NB4 (cell line): Measurements from ENCODE around the gene DRC1.
"Not testable (repeated sequence)": the region's sequence is repeated elsewhere in the genome, so short reads cannot be mapped to it uniquely, and the experiment has no call there.

Source experiments
- DNase-seq: peaks from one replicate; pipeline ENCODE4 v3.0.0; 2010; ENCODE audit warnings: low read depth
- H3K4me3 ChIP-seq: one replicate; pipeline ENCODE4 v1.5.1; 2011; ENCODE audit warnings: mild to moderate bottlenecking, low read depth, low read length, moderate library complexity
- CTCF ChIP-seq: IDR thresholded peaks from one replicate; pipeline ENCODE4 v1.5.1; 2012; ENCODE audit warnings: low read depth, low read length
- MAX ChIP-seq: IDR thresholded peaks from 2 replicates; pipeline ENCODE4 v1.6.1; 2011; ENCODE audit warnings: low read depth, low read length
- MYC ChIP-seq: IDR thresholded peaks from 2 replicates; pipeline ENCODE4 v1.6.1; 2011; ENCODE audit warnings: low read depth, low read length
- POLR2A ChIP-seq: IDR thresholded peaks from 2 replicates; pipeline ENCODE4 v1.6.1; 2011; ENCODE audit warnings: mild to moderate bottlenecking; ENCODE audit not compliant: insufficient read length; ENCODE audit errors: extremely low read depth

The DRC1 gene

GRCh38 chr2:26359886-26360473, 41.7 kb upstream of the DRC1 start:
- TF ChIP-seq MAX (no peak), CTCF (no peak), MYC (no peak), POLR2A (no peak)
- no peak overlapping the region for H3K4me3 ChIP-seq
- no peak for DNase-seq

GRCh38 chr2:26363323-26363722, 38.4 kb upstream of the DRC1 start:
- TF ChIP-seq CTCF (no peak), POLR2A (no peak), MYC (no peak), MAX (no peak)
- no peak for DNase-seq

GRCh38 chr2:26363958-26364357, 37.8 kb upstream of the DRC1 start:
- DNase-seq = no peak
- no peak overlapping the region for H3K4me3 ChIP-seq
- TF ChIP-seq MAX (no peak), MYC (no peak), CTCF (no peak), POLR2A (no peak)

More at GRCh38 chr2:26363323-26363722, 38.4 kb upstream of the DRC1 start:
- H3K4me3 ChIP-seq = no peak overlapping the region

GRCh38 chr2:26364669-26365068, 37.1 kb upstream of the DRC1 start:
- TF ChIP-seq CTCF = no peak
- no peak for TF ChIP-seq MYC
- no peak for TF ChIP-seq POLR2A
- TF ChIP-seq MAX = no peak
- DNase-seq = no peak
- H3K4me3 ChIP-seq = no peak overlapping the region

GRCh38 chr2:26366957-26367356, 34.8 kb upstream of the DRC1 start:
- DNase-seq = no peak
- no peak for TF ChIP-seq MAX
- no peak for TF ChIP-seq MYC
- no peak for TF ChIP-seq POLR2A
- TF ChIP-seq CTCF = no peak
- H3K4me3 ChIP-seq = no peak overlapping the region

- not testable (repeated sequence) for H3K4me3 ChIP-seq, DNase-seq
Observed at GRCh38 chr2:26369664-26370063, 32.1 kb upstream of the DRC1 start.

GRCh38 chr2:26370909-26371308, 30.8 kb upstream of the DRC1 start:
- H3K4me3 ChIP-seq, DNase-seq: not testable (repeated sequence)
